HepG2 (cell line): Measurements from ENCODE around the gene WDR13. TPM values are rescaled to one million over a fixed set of nuclear protein-coding genes. Genes with fewer than 3 reads are reported as not detected.

ENCODE experiments used
- ATAC-seq: fragments of 200-7000 bp; cut with Tn5 transposase; 3 replicates; pipeline ENCODE4 v1.9.1; 2020; ENCODE audit warnings: mild to moderate bottlenecking, moderate library complexity
- BruUV-seq: library from RNA; stranded (reverse); fragments of 400-500 nt; replicated peaks from 2 replicates; lab custom pipeline; 2021; lab: Mats Ljungman, UMichigan
- CTCF ChIA-PET: fragments of 300-600 bp; formaldehyde crosslinking; extraction: SDS; loops from one replicate; lab custom pipeline; 2021; ENCODE audit warnings: low total read pairs, inconsistent platforms, low intra/inter-chr PET ratio; lab: Yijun Ruan, JAX
- POLR2A ChIA-PET: fragments of 350-600 bp; sonication (Branson Sonifier 250); formaldehyde crosslinking; loops from one replicate; lab custom pipeline; 2020; ENCODE audit warnings: antibody characterized with exemption, inconsistent platforms; lab: Yijun Ruan, JAX
- DNase-seq: peaks from one replicate; pipeline ENCODE4 v3.0.0-alpha.2; 2015; ENCODE audit warnings: low spot score
- FAIRE-seq: peaks from 3 replicates; lab custom pipeline; 2011; peaks lifted over from hg19 to GRCh38; lab: Jason Lieb, UNC
- H2AFZ ChIP-seq: one replicate; pipeline ENCODE4 v1.6.1; 2011; ENCODE audit warnings: low read length, inconsistent platforms
- H3K27ac ChIP-seq: fragments of 300-600 bp; 3 replicates; pipeline ENCODE4 v1.8.0; 2011; ENCODE audit warnings: mixed run types, mild to moderate bottlenecking, mixed read lengths, low read length, inconsistent platforms; ENCODE audit not compliant: insufficient read depth; ENCODE audit errors: extremely low read length
- H3K27me3 ChIP-seq, 2 experiments: fragments of 200-600 bp in 1 of 2; 2 replicates in 1 of 2; 3 replicates in 1 of 2; pipeline versions ENCODE4 v1.6.0 to v1.8.0; 2011; ENCODE audit warnings: low read length in 2 of 2, mild to moderate bottlenecking in 2 of 2, moderate library complexity in 2 of 2, inconsistent platforms in 1 of 2; ENCODE audit not compliant: insufficient read depth in 2 of 2, control insufficient read depth in 1 of 2
- H3K36me3 ChIP-seq, 2 experiments: fragments of 200-600 bp in 1 of 2; replicated peaks in 1 of 2; 2 replicates in 1 of 2; 3 replicates in 1 of 2; pipeline versions ENCODE4 v1.5.1 to v1.8.0; 2011; ENCODE audit warnings: low read length in 2 of 2, inconsistent platforms in 1 of 2; ENCODE audit not compliant: insufficient read depth in 2 of 2, control insufficient read depth in 1 of 2
- H3K4me1 ChIP-seq: 2 replicates; pipeline ENCODE4 v1.5.1; 2012; ENCODE audit warnings: low read length, inconsistent platforms; ENCODE audit not compliant: insufficient read depth
- H3K4me2 ChIP-seq: 2 replicates; pipeline ENCODE4 v1.6.0; 2011; ENCODE audit warnings: low read depth, low read length, inconsistent platforms
- H3K4me3 ChIP-seq, 3 experiments: fragments of 200-600 bp in 1 of 3; sonication (generic), shearing (Covaris generic) in 1 of 3; replicated peaks in 1 of 3; 2 replicates each; pipeline ENCODE4 v1.5.1; 2011 to 2016; ENCODE audit warnings: low read length in 3 of 3, inconsistent platforms in 2 of 3, low read depth in 2 of 3, mild to moderate bottlenecking in 2 of 3, control low read depth in 1 of 3, mixed read lengths in 1 of 3; ENCODE audit not compliant: insufficient read depth in 1 of 3
- H3K79me2 ChIP-seq: one replicate; pipeline ENCODE4 v1.6.1; 2011; ENCODE audit warnings: low read length, inconsistent platforms; ENCODE audit not compliant: insufficient read depth
- H3K9ac ChIP-seq: 2 replicates; pipeline ENCODE4 v1.6.0; 2011; ENCODE audit warnings: mild to moderate bottlenecking, low read depth, low read length, inconsistent platforms; ENCODE audit not compliant: insufficient read depth
- H3K9me3 ChIP-seq: 2 replicates; pipeline ENCODE4 v1.5.1; 2012; ENCODE audit warnings: mild to moderate bottlenecking, low read length
- H4K20me1 ChIP-seq: 2 replicates; pipeline ENCODE4 v1.6.0; 2011; ENCODE audit warnings: inconsistent platforms, mild to moderate bottlenecking, low read length, moderate library complexity; ENCODE audit not compliant: insufficient read depth
- BCL6 ChIP-seq: IDR thresholded peaks from 2 replicates; pipeline ENCODE4 v1.6.1; 2016; ENCODE audit warnings: missing genetic modification reagents, missing compliant biosample characterization
- GLMP ChIP-seq: sonication (generic); formaldehyde crosslinking; IDR thresholded peaks from 2 replicates; pipeline ENCODE4 v1.9.0; 2021; ENCODE audit warnings: missing genetic modification reagents, mild to moderate bottlenecking, borderline replicate concordance
- HNRNPUL1 ChIP-seq: fragments of 200-400 bp; formaldehyde crosslinking; IDR thresholded peaks from 2 replicates; pipeline ENCODE4 v1.6.1; 2017; ENCODE audit warnings: low read depth, mild to moderate bottlenecking, low read length, moderate library complexity
- NKX3-1 ChIP-seq: sonication (generic); formaldehyde crosslinking; IDR thresholded peaks from 2 replicates; pipeline ENCODE4 v1.5.0; 2020; ENCODE audit warnings: missing genetic modification reagents
- POLR2G ChIP-seq: fragments of 200-400 bp; formaldehyde crosslinking; IDR thresholded peaks from 2 replicates; pipeline ENCODE4 v1.6.1; 2018; ENCODE audit warnings: mild to moderate bottlenecking, low read depth, low read length, moderate library complexity
- RFX5 ChIP-seq: IDR thresholded peaks from 2 replicates; pipeline ENCODE4 v1.6.1; 2011; ENCODE audit warnings: low read depth, low read length, improper control_type of control experiment
- SMAD3 ChIP-seq: sonication (generic); formaldehyde crosslinking; IDR thresholded peaks from 2 replicates; pipeline ENCODE4 v1.4.0; 2020; ENCODE audit warnings: missing genetic modification reagents
- TERF1 ChIP-seq: sonication (generic); formaldehyde crosslinking; IDR thresholded peaks from 2 replicates; pipeline ENCODE4 v1.8.0; 2022; ENCODE audit warnings: mild to moderate bottlenecking, missing genetic modification reagents, moderate library complexity
- TGIF2 ChIP-seq: IDR thresholded peaks from 2 replicates; pipeline ENCODE4 v1.6.1; 2016; ENCODE audit warnings: control low read depth, missing compliant biosample characterization
- ZNF550 ChIP-seq: sonication (generic); formaldehyde crosslinking; IDR thresholded peaks from 2 replicates; pipeline ENCODE4 v1.4.0; 2020; ENCODE audit warnings: mild to moderate bottlenecking, missing genetic modification reagents, borderline replicate concordance
- ZSCAN12 ChIP-seq: sonication (generic); formaldehyde crosslinking; IDR thresholded peaks from 2 replicates; pipeline ENCODE4 v1.9.0; 2021; ENCODE audit warnings: mild to moderate bottlenecking, missing genetic modification reagents
- WGBS: methylation state at CpG from one replicate; pipeline ENCODE4 v1.1.6; 2017; ENCODE audit warnings: low lambda C conversion rate; 5-methylcytosine and 5-hydroxymethylcytosine counted together
- in situ Hi-C: cut with HindIII; loops from 2 replicates; pipeline ENCODE4 v1.10.0; 2017; ENCODE audit warnings: low pct_unique_long_range_greater_than_20kb; ENCODE audit not compliant: extremely low pct_ligation_motif_present
- intact Hi-C: fragments of 100-400 bp; cut with micrococcal nuclease; formaldehyde crosslinking; loops from one replicate; pipeline ENCODE4 v1.10.0; 2022; ENCODE audit not compliant: unreplicated experiment
- polyA plus RNA-seq, 8 experiments: library from polyadenylated mRNA; depleted of rRNA in 3 of 8; stranded (reverse) in 7 of 8; unstranded in 1 of 8; fragments of >200 nt; fragmentation: Illumina TruSeq in 4 of 8; extraction: Trizol in 4 of 8; gene quantifications; 2 replicates each; pipeline versions ENCODE4 v1.2.1 to v1.2.3, GENCODE V29; 2011 to 2016; ENCODE audit warnings: low read depth in 4 of 8, missing spikeins in 1 of 8, mixed read lengths in 1 of 8; ENCODE audit not compliant: insufficient read depth in 1 of 8
- total RNA-seq, 5 experiments: library from RNA; depleted of rRNA; stranded (reverse); fragments of >200 nt; fragmentation: Illumina TruSeq; extraction: Trizol; gene quantifications; 2 replicates each; pipeline ENCODE4 v1.2.3, GENCODE V29; 2016; ENCODE audit warnings: low read depth in 1 of 5
- TF ChIP-seq, protein P1 (sequence below): sonication (generic); formaldehyde crosslinking; IDR thresholded peaks from 2 replicates; pipeline ENCODE4 v1.8.0; 2022; ENCODE audit warnings: mild to moderate bottlenecking, missing genetic modification reagents, moderate library complexity

The WDR13 gene
- total and polyA plus RNA-seq, 2 of the 13 experiments (the other 11 are each of a cell fraction or from before 2014, with no cell fraction given), result 28.7 to 37.1 TPM

DNA sequence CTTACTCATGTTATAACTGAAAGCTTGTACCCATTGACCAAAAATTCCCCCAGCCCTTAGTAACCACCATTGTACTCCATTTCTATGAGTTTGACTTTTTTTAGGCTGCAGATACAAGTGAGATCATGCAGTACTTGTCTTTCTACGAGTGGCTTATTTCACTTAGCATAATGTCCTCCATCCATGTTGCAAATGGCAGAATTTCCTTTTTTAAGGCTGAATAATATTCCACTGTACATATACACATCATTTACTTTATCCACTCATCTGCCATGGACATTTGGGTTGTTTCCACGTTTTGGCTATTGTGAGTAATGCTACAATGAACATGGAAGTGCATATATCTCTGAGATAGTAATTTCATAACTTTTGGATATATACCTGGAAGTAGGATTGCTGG, 12.6 kb upstream of the WDR13 start (continued):
- TF ChIP-seq GLMP (CRISPR knock-in tag) (no peak), RFX5 (no peak), HNRNPUL1 (no peak), BCL6 (CRISPR knock-in tag) (no peak), NKX3-1 (CRISPR knock-in tag) (no peak), ZSCAN12 (CRISPR knock-in tag) (no peak), ZNF550 (CRISPR knock-in tag) (no peak), SMAD3 (CRISPR knock-in tag) (no peak)
- TF ChIP-seq, protein P1, sequence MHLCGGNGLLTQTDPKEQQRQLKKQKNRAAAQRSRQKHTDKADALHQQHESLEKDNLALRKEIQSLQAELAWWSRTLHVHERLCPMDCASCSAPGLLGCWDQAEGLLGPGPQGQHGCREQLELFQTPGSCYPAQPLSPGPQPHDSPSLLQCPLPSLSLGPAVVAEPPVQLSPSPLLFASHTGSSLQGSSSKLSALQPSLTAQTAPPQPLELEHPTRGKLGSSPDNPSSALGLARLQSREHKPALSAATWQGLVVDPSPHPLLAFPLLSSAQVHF (CRISPR knock-in tag), result no peak

DNA sequence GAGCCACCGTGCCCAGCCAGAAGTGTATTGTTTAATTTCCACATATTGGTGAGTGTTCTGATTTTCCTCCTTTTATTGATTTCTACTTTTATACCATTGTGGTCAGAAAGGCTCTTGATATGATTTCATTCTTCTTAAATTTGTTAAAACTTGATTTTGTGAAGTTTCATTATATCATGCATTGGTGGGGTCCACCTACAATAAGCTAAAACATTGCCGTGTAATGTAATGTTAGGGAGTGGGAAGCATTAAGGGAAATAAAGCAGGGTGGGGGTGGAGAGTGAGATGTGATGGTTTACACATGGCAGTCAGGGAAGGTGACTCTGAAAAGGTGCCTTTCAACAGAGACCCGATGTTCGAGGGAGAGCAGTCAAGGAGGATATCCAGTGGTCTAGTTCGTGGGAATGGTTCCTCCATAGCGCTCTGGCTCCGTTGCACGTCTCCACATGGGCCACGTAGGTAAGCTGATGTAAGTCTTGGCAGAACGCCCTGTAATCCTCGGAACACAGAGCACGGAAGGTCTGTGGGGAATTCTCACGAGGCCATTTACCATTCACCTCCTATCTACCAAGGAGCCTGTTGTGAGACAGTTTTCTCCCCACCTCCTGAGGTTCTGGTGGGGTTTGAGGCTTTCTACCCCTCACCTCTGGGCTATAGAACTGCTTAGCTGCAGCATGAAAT, 7.7 kb upstream of the WDR13 start:
- H3K79me2 ChIP-seq, result no peaks in the 10 kb centered on the region
- H3K4me3 ChIP-seq, result no peak overlapping the region
- DNase-seq, result no peak
- peak overlapping the region; percentile 52 for H3K9ac ChIP-seq
- WGBS, result 68% methylated on average over 3 of the region's 13 CpGs
- peak overlapping the region; percentile 43 for H3K27ac ChIP-seq
- no peak for FAIRE-seq
- BruUV-seq, result no TSS peak
- no peaks in the 10 kb centered on the region for H3K27me3 ChIP-seq
- H3K4me1 ChIP-seq, result peaks cover 32% of the 10 kb centered on the region
- ChIA-PET CTCF (no interaction called here), POLR2A (interaction anchor here (0.8 to 1.9 kb wide), 3 partner anchors 11 to 15 kb away, joined by 3 to 8 read pairs (median 6); partner anchors contain the start of gene RBM3)
- in situ Hi-C loops, result no loop called here
- no peak for TF ChIP-seq TGIF2 (CRISPR knock-in tag)
- TF ChIP-seq POLR2G, result peak; percentile 47; the same call in 1 of the 2 replicates
- TF ChIP-seq TERF1 (CRISPR knock-in tag), result no peak
- no peaks in the 10 kb centered on the region for H3K9me3 ChIP-seq
- intact Hi-C loops, result no loop called here
- H2AFZ ChIP-seq, result no peak overlapping the region
- H3K36me3 ChIP-seq, result no peaks in the 10 kb centered on the region
- H3K4me2 ChIP-seq, result peak overlapping the region; percentile 29
- H4K20me1 ChIP-seq, result no peaks in the 10 kb centered on the region
- ATAC-seq, result no peak; the same call in 2 of the 3 replicates
